SK-N-SH treated with all-trans-retinoic acid at 6 μM for 48 hours (cell line): ENCODE data around the gene ANKRD28.

Experiments used
- ARNTL ChIP-seq: fragments of 450-650 bp; formaldehyde crosslinking; IDR thresholded peaks from 2 replicates; pipeline ENCODE4 v1.5.0; 2020; ENCODE audit warnings: low read depth, mild to moderate bottlenecking, moderate library complexity, borderline replicate concordance
- GLIS3 ChIP-seq: fragments of 250-450 bp; sonication (Bioruptor Pico); IDR thresholded peaks from 2 replicates; pipeline ENCODE4 v1.5.0; 2020; ENCODE audit warnings: mild to moderate bottlenecking, moderate library complexity
- PPARA ChIP-seq: fragments of 250-450 bp; sonication (Bioruptor Pico); IDR thresholded peaks from 2 replicates; pipeline ENCODE4 v1.5.0; 2020; ENCODE audit warnings: mild to moderate bottlenecking, borderline replicate concordance
- SNAI2 ChIP-seq: fragments of 250-450 bp; sonication (Bioruptor Pico); IDR thresholded peaks from 2 replicates; pipeline ENCODE4 v1.5.0; 2020; ENCODE audit warnings: mild to moderate bottlenecking, moderate library complexity
- TCF4 ChIP-seq: fragments of 250-450 bp; sonication (Bioruptor Pico); IDR thresholded peaks from 2 replicates; pipeline ENCODE4 v1.8.0; 2021; ENCODE audit warnings: mild to moderate bottlenecking, moderate library complexity, borderline replicate concordance
- ZFP3 ChIP-seq: fragments of 250-450 bp; sonication (Bioruptor Pico); IDR thresholded peaks from 2 replicates; pipeline ENCODE4 v1.5.0; 2020; ENCODE audit warnings: mild to moderate bottlenecking, moderate library complexity
- ZFP30 ChIP-seq: fragments of 450-650 bp; formaldehyde crosslinking; IDR thresholded peaks from 2 replicates; pipeline ENCODE4 v1.5.0; 2022; ENCODE audit warnings: mild to moderate bottlenecking, moderate library complexity
- ZNF70 ChIP-seq: fragments of 450-650 bp; formaldehyde crosslinking; IDR thresholded peaks from 2 replicates; pipeline ENCODE4 v1.5.0; 2020; ENCODE audit warnings: mild to moderate bottlenecking, moderate library complexity
- ZNF8 ChIP-seq: fragments of 450-650 bp; formaldehyde crosslinking; IDR thresholded peaks from 2 replicates; pipeline ENCODE4 v1.5.0; 2020; ENCODE audit warnings: mild to moderate bottlenecking, moderate library complexity
- TF ChIP-seq, protein P1 (sequence below): fragments of 250-450 bp; sonication (Bioruptor Pico); IDR thresholded peaks from 2 replicates; pipeline ENCODE4 v1.8.0; 2020; ENCODE audit warnings: mild to moderate bottlenecking, moderate library complexity, borderline replicate concordance

DNA sequence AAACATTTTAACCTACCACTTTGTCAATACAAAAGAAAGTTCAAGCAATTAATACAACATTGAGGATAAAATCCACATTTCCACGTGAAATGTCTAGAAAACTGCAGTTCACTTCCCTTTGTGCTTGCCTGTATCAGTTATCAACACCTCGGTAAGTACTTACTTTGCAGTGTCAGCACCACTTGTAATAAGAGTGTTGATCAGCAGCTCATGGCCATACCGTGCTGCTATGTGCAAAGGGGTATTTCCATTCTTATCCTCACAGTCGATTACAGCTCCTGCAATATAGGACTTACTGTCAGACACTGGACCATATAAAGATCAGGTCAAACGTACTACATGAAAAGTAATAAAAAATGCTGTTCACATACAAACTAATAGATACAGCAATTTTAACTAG, 84.4 kb downstream of the ANKRD28 start:
- TF ChIP-seq ZNF70 (CRISPR knock-in tag) (no peak), ZFP3 (CRISPR knock-in tag) (no peak), ZFP30 (CRISPR knock-in tag) (no peak), ZNF8 (CRISPR knock-in tag) (no peak), ARNTL (CRISPR knock-in tag) (no peak), SNAI2 (CRISPR knock-in tag) (no peak), PPARA (CRISPR knock-in tag) (no peak), GLIS3 (CRISPR knock-in tag) (no peak), TCF4 (no peak)
- TF ChIP-seq, protein P1, sequence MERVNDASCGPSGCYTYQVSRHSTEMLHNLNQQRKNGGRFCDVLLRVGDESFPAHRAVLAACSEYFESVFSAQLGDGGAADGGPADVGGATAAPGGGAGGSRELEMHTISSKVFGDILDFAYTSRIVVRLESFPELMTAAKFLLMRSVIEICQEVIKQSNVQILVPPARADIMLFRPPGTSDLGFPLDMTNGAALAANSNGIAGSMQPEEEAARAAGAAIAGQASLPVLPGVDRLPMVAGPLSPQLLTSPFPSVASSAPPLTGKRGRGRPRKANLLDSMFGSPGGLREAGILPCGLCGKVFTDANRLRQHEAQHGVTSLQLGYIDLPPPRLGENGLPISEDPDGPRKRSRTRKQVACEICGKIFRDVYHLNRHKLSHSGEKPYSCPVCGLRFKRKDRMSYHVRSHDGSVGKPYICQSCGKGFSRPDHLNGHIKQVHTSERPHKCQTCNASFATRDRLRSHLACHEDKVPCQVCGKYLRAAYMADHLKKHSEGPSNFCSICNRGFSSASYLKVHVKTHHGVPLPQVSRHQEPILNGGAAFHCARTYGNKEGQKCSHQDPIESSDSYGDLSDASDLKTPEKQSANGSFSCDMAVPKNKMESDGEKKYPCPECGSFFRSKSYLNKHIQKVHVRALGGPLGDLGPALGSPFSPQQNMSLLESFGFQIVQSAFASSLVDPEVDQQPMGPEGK (CRISPR knock-in tag) = no peak
